Fibroblast of lung (primary cell): ENCODE results near the gene SLC16A14. TPM values are rescaled to one million over a fixed set of nuclear protein-coding genes. Genes with fewer than 3 reads are reported as not detected.
"Not testable (repeated sequence)": the region's sequence is repeated elsewhere in the genome, so short reads cannot be mapped to it uniquely, and the experiment has no call there.

Experiments used
- DNase-seq, 2 donors: peaks; one replicate each; pipeline versions ENCODE4 v3.0.0 to v3.0.0-alpha.2; 2010; ENCODE audit warnings: low read depth in 2 of 2
- H2AFZ ChIP-seq: 2 replicates; pipeline ENCODE4 v1.5.1; 2012; ENCODE audit warnings: low read length, control low read depth, inconsistent platforms
- H3K27ac ChIP-seq: 2 replicates; pipeline ENCODE4 v1.5.1; 2011; ENCODE audit warnings: low read length, control low read depth; ENCODE audit not compliant: insufficient read depth
- H3K27me3 ChIP-seq: 2 replicates; pipeline ENCODE4 v1.5.1; 2011; ENCODE audit warnings: mild to moderate bottlenecking, low read length; ENCODE audit not compliant: control insufficient read depth, insufficient read depth
- H3K36me3 ChIP-seq: 2 replicates; pipeline ENCODE4 v1.5.1; 2011; ENCODE audit warnings: low read length; ENCODE audit not compliant: control insufficient read depth, insufficient read depth
- H3K4me1 ChIP-seq: 2 replicates; pipeline ENCODE4 v1.5.1; 2011; ENCODE audit warnings: low read length; ENCODE audit not compliant: control insufficient read depth, insufficient read depth; ENCODE audit errors: extremely low read depth
- H3K4me2 ChIP-seq: 2 replicates; pipeline ENCODE4 v1.5.1; 2011; ENCODE audit warnings: low read length, control low read depth; ENCODE audit not compliant: insufficient read depth; ENCODE audit errors: extremely low read depth
- H3K4me3 ChIP-seq, 4 experiments: fragments of 200-600 bp in 1 of 4; sonication (generic) in 1 of 4; replicated peaks in 1 of 4; 2 replicates each; pipeline ENCODE4 v1.5.1; 2011 to 2016; ENCODE audit warnings: low read length in 4 of 4, low read depth in 3 of 4, mild to moderate bottlenecking in 3 of 4, control low read depth in 2 of 4, inconsistent platforms in 1 of 4, mixed read lengths in 1 of 4; ENCODE audit not compliant: insufficient read depth in 1 of 4; ENCODE audit errors: control extremely low read depth in 1 of 4
- H3K79me2 ChIP-seq: 2 replicates; pipeline ENCODE4 v1.5.1; 2012; ENCODE audit warnings: mild to moderate bottlenecking, low read length, inconsistent platforms; ENCODE audit not compliant: control insufficient read depth, insufficient read depth
- H3K9ac ChIP-seq: 2 replicates; pipeline ENCODE4 v1.5.1; 2011; ENCODE audit warnings: mild to moderate bottlenecking, low read length, control low read depth; ENCODE audit not compliant: insufficient read depth
- H3K9me3 ChIP-seq: 2 replicates; pipeline ENCODE4 v1.5.1; 2012; ENCODE audit warnings: low read depth, low read length; ENCODE audit not compliant: control insufficient read depth, insufficient read depth
- H4K20me1 ChIP-seq: 2 replicates; pipeline ENCODE4 v1.5.1; 2011; ENCODE audit warnings: low read length; ENCODE audit not compliant: control insufficient read depth, insufficient read depth; ENCODE audit errors: extremely low read depth
- EZH2 ChIP-seq: IDR thresholded peaks from 2 replicates; pipeline ENCODE4 v1.5.1; 2012; ENCODE audit warnings: low read length, control low read depth, mild to moderate bottlenecking; ENCODE audit errors: missing control alignments
- polyA minus RNA-seq: library from RNA; depleted of rRNA, polyadenylated mRNA; stranded (reverse); fragments of >200 nt; gene quantifications from 2 replicates; pipeline ENCODE4 v1.2.3, GENCODE V29; 2011; ENCODE audit warnings: low replicate concordance
- polyA plus RNA-seq, 2 donors: library from polyadenylated mRNA; depleted of rRNA in 1 of 2; stranded (reverse) in 1 of 2; unstranded in 1 of 2; fragments of >200 nt; gene quantifications; 2 replicates each; pipeline ENCODE4 v1.2.1, GENCODE V29; 2011 to 2012; ENCODE audit warnings: missing spikeins in 1 of 2
- total RNA-seq: library from RNA; depleted of rRNA; stranded (reverse); fragments of >200 nt; gene quantifications from 2 replicates; pipeline ENCODE4 v1.2.1, GENCODE V29; 2014
- TF ChIP-seq, protein P1 (sequence below), 2 donors: IDR thresholded peaks in 1 of 2; conservative IDR thresholded peaks in 1 of 2; 1 replicate in 1 of 2; 2 replicates in 1 of 2; pipeline ENCODE4 v1.5.1; 2011 to 2012; ENCODE audit warnings: low read length in 2 of 2, control low read depth in 1 of 2, inconsistent platforms in 1 of 2, low read depth in 1 of 2, mild to moderate bottlenecking in 1 of 2

Gene SLC16A14, protein sequence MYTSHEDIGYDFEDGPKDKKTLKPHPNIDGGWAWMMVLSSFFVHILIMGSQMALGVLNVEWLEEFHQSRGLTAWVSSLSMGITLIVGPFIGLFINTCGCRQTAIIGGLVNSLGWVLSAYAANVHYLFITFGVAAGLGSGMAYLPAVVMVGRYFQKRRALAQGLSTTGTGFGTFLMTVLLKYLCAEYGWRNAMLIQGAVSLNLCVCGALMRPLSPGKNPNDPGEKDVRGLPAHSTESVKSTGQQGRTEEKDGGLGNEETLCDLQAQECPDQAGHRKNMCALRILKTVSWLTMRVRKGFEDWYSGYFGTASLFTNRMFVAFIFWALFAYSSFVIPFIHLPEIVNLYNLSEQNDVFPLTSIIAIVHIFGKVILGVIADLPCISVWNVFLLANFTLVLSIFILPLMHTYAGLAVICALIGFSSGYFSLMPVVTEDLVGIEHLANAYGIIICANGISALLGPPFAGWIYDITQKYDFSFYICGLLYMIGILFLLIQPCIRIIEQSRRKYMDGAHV
- 1.5 and 5.6 TPM in 2 replicates for total RNA-seq
- 1.8 and 1.9 TPM in 2 replicates for polyA plus RNA-seq
- 1.3 and 1.4 TPM in 2 replicates for polyA plus RNA-seq (2012)
- polyA minus RNA-seq = 1.3 and 1.9 TPM in 2 replicates

DNA sequence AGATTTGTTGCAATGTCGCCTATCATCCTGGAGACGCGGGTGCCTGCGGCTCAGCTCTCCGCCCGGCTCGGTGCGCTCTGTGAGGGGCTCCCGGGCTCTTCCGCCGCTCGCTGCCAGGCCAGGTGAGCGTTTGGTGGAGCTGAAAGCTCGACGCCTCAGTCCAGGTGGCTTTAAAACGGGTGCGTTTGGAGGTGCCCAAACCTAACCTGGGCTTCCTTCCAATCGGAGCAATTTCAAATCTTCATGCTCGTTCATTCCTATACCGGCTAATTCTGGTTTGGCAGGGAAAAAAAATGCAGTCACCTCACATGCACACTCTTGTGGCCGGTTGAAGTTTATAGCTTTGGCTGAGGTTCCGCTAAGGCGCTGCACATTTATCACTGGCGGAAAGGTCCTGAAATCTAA lies at the start of gene SLC16A14:
SLC16A14 (minus strand) TSS at position 274 of the 405 bp plus-strand sequence. CDS start 9,572 bp downstream, outside the sequence.
- Histone ChIP-seq H3K27ac (no peak within 1 kb of the TSS), H3K9ac (peak within 1 kb of the TSS; percentile 37), H3K4me1 (no peaks in the 10 kb centered on the region), H3K4me3 (peak within 1 kb of the TSS; percentile 52 to 66 (median 60)), H3K27me3 (no peaks in the 10 kb centered on the region), H3K4me2 (peak within 1 kb of the TSS; percentile 72), H3K9me3 (no peaks in the 10 kb centered on the region), H3K79me2 (no peaks in the 10 kb centered on the region), H4K20me1 (no peaks in the 10 kb centered on the region), H2AFZ (peak within 1 kb of the TSS; percentile 63), H3K36me3 (no peaks in the 10 kb centered on the region)
- TF ChIP-seq, protein P1, sequence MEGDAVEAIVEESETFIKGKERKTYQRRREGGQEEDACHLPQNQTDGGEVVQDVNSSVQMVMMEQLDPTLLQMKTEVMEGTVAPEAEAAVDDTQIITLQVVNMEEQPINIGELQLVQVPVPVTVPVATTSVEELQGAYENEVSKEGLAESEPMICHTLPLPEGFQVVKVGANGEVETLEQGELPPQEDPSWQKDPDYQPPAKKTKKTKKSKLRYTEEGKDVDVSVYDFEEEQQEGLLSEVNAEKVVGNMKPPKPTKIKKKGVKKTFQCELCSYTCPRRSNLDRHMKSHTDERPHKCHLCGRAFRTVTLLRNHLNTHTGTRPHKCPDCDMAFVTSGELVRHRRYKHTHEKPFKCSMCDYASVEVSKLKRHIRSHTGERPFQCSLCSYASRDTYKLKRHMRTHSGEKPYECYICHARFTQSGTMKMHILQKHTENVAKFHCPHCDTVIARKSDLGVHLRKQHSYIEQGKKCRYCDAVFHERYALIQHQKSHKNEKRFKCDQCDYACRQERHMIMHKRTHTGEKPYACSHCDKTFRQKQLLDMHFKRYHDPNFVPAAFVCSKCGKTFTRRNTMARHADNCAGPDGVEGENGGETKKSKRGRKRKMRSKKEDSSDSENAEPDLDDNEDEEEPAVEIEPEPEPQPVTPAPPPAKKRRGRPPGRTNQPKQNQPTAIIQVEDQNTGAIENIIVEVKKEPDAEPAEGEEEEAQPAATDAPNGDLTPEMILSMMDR (conservative IDR thresholded peaks at IDR 0.05 in 1 of 2, IDR thresholded peaks at IDR 0.05 in 1 of 2; ENCODE audit: low read depth in 1 of 2, low read length in 2 of 2) = peak; percentile 18 to 46
- no peak for TF ChIP-seq EZH2
- peak; percentile 66 to 67 for DNase-seq

DNA sequence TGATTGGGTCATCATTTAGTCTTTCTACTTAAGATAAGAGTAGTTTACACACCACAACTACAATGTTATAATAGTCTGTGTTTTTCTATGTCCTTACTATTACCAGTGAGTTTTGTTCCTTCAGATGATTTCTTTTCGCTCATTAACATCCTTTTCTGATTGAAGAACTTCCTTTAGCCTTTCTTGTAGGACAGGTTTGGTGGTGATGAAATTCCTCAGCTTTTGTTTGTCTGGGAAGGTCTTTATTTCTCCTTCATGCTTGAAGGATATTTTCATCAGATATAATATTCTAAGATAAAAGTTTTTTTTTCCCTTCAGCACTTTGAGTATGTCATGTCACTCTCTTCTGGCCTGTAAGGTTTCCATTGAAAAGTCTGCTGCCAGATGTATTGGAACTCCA lies 38.0 kb upstream of the SLC16A14 start:
- H3K9me3 ChIP-seq = no peaks in the 10 kb centered on the region
- H3K27me3 ChIP-seq = no peaks in the 10 kb centered on the region
- H3K79me2 ChIP-seq = no peaks in the 10 kb centered on the region
- H3K9ac ChIP-seq = no peak overlapping the region
- H3K27ac ChIP-seq = no peak overlapping the region
- no peak for DNase-seq
- no peaks in the 10 kb centered on the region for H4K20me1 ChIP-seq
- no peak overlapping the region for H2AFZ ChIP-seq
- H3K4me3 ChIP-seq = no peak overlapping the region
- no peaks in the 10 kb centered on the region for H3K4me1 ChIP-seq
- H3K4me2 ChIP-seq = no peak overlapping the region
- no peaks in the 10 kb centered on the region for H3K36me3 ChIP-seq
- TF ChIP-seq, protein P1 (conservative IDR thresholded peaks at IDR 0.05 in 1 of 2, IDR thresholded peaks at IDR 0.05 in 1 of 2; ENCODE audit: low read depth in 1 of 2, low read length in 2 of 2) = no peak
- no peak for TF ChIP-seq EZH2

DNA sequence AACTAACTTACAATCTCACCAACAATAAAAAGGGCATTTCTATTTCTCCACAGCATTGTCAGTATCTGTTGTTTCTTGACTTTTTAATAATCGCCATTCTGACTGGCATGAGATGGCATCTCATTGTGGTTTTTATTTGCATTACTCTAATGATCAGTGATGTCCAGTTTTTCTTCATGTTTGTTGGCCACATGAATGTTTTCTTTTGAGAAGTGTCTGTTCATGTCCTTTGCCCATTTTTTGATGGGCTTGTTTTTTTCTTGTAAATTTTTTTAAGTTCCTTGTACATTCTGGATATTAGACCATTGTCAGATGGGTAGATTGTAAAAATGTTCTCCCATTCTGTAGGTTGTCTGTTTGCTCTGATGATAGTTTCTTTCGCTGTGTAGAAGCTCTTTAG lies 33.2 kb upstream of the SLC16A14 start:
- H3K4me1 ChIP-seq, DNase-seq, H3K27ac ChIP-seq, H3K9me3 ChIP-seq, H2AFZ ChIP-seq, H3K4me3 ChIP-seq, H3K4me2 ChIP-seq, H3K36me3 ChIP-seq, H3K9ac ChIP-seq, H3K27me3 ChIP-seq, H3K79me2 ChIP-seq, H4K20me1 ChIP-seq: not testable (repeated sequence)
